Measurements from ENCODE around the gene CDK18. TPM values are rescaled to one million over a fixed set of nuclear protein-coding genes. Genes with fewer than 3 reads are reported as not detected.
A peak's percentile ranks its signal among the peaks of the same experiment; 100 is the strongest.
"Not testable (repeated sequence)": the region's sequence is repeated elsewhere in the genome, so short reads cannot be mapped to it uniquely, and the experiment has no call there.

The CDK18 gene
- total RNA-seq = 0.20 and 0.44 TPM in 2 replicates

GRCh38 chr1:205504311-205505075 lies at the start of gene CDK18:
TSS of gene CDK18 (plus strand) at chr1:205504669. CDS start at chr1:205523168, 18,499 bp downstream.
- no peak for DNase-seq (ENCODE audit: low read depth in 2 of 2)

DNA sequence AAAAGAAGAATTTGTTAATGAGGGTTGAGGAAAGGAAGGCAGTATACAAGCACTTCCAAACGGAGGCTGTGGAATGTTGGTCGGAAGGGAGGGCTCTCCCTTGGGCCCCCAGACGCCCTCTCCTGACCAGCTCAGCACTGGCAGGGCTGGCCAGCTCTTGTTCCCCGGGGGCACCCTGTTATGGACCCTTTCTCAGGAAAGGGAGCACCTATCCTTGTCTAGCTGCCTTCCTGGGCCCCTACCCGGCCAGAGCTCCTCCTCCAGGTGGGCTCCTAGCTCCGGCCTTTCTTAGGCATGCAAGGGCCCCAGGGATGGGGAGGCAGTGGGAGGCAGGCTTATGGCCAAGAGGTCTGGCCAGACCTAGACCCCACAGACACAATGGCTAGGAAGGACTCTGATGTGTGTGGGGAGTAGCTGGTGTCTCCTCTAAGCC lies 49.5 kb upstream of the CDK18 start:
- DNase-seq (ENCODE audit: low read depth in 2 of 2) = no peak

DNA sequence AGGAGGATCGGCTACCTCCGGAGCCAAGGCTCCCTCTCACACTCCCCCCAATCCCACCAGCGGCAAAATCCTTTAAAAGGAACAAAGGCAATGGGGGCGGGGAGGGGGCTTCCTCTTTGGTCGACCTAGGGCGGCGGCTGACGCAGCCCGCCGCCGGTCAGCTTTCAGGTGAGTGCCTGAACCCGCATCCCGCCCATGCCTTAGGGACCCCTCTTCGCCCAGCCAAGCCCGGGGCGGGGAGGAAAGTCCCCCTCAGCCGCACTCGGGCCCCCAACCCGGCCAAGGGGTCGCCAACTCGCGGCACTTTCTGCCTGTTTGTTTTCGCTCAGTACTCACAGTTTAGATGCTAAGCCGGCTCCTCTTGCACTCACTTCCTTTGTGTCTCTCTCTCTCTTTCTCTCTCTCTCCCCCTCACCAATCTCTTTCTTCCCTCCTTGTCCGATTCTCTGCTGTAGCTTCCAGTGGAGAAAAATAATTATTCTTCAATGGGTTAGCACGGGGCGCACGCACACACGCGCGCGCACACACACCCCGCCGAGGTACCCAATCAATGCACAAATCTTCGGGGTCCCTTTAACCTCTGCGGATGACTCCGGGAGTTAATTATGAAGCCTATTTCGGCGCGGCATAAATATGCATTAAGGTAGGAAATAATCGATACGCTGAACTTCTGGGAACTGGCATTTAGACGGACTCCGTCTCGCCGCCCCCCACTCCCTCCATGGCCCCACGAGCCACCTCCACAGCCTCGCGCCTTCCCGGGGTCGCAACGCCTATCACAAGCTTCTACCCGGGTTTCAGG lies 48.7 kb upstream of the CDK18 start, which contains the start of gene BLACAT1:
TSS of gene BLACAT1 (minus strand) at position 465 of the 802 bp plus-strand sequence.
- no peak for DNase-seq (ENCODE audit: low read depth in 2 of 2)

GRCh38 chr1:205456383-205456867 lies 48.0 kb upstream of the CDK18 start:
- no peak for DNase-seq (ENCODE audit: low read depth in 2 of 2)

GRCh38 chr1:205456868-205457745 lies 47.4 kb upstream of the CDK18 start:
- DNase-seq (ENCODE audit: low read depth in 2 of 2) = no peak

- peak; percentile 73 to 77 for DNase-seq (ENCODE audit: low read depth in 2 of 2)
Measured at GRCh38 chr1:205458777-205459566, 45.5 kb upstream of the CDK18 start.

- no peak for DNase-seq (ENCODE audit: low read depth in 2 of 2)
Measured at GRCh38 chr1:205465392-205465791, 39.1 kb upstream of the CDK18 start.

DNA sequence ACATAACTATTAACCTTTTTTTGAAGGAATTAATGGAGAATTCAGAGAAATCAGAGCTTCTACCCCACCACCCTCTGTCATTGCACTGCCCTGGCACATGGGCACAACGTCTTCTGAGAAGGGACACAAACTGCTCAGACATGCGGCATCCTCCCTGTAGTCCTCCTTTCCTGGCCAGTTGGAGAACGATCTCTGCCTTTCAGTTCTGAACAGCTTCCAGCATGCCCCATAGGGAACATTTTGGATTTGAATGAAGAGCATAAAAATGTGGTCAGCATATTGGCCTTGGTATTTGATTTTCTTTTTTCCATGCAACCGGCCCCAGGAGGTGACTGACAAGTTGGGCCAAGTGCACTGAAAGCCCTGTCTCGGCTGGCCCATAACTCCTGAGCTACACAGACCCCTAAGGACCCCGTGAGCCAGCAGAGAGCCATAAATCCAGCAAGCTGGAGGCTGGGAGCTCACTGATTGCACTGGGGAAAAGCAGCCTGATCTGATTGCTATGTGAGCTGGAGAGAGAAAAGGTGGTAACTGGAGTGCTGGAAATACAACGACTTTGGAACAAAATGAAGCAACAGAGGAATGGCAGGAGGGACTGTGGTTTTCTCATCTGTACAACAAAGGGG lies 37.8 kb upstream of the CDK18 start:
- DNase-seq (ENCODE audit: low read depth in 2 of 2) = no peak

DNA sequence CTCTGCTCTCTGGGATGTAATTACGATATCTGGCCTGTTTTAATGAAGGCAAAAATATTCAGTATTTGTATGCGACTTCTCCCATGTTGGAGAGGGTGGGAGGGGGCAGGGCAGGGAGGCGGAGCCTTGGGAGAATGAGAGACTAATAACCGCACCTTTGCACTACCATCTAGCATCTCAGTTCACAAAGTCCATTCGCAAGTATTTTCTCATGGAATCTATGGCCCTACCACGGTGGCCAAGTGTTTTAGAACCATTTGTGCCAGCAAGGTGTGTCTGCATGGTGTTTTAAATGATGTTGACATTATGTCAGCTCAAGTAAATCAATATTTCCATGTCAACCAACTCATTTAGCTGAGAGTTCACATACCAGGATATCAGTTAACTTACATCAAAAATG lies 34.3 kb upstream of the CDK18 start:
- DNase-seq (ENCODE audit: low read depth in 2 of 2) = no peak

- DNase-seq (ENCODE audit: low read depth in 2 of 2) = no peak
Measured at GRCh38 chr1:205472737-205473441, 31.6 kb upstream of the CDK18 start.

DNA sequence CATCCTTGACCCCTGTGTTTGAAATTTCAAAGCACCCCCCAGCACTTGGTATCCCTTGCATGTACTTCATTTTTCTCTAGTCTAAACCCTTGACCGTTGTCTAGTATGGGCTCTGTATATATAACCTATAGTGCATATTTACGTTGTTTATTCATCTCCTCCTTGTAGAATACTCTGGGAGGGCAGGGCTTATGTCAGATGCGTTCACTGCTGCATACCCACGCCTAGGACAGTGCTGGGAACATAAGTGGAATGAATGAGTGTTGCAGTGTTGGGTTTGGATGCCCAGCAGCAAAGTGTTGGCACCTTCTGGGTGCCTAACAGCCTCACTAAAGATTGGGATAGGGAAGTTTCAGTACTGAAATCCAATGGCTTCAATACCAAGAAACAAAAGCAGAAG lies 31.0 kb upstream of the CDK18 start:
- DNase-seq (ENCODE audit: low read depth in 2 of 2) = no peak

- no peak for DNase-seq (ENCODE audit: low read depth in 2 of 2)
Measured at GRCh38 chr1:205473966-205474365, 30.5 kb upstream of the CDK18 start.

GRCh38 chr1:205474571-205474970 lies 29.9 kb upstream of the CDK18 start:
- no peak for DNase-seq (ENCODE audit: low read depth in 2 of 2)

DNA sequence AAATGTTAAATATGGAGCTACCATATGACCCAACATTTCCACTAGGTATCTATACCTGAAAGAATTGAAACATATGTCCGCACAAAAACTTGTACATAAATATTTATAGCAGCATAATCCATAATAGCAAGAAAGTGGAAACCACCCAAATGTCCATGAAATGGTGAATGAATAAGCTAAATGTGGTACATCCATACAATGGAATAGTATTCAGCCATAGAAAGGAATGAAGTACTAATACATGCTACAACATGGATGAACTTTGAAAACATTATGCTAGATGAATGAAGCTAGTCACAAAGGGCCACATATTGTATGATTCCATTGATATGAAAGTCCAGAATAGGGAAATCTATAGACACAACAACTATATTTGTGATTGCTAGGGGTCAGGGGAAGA lies 28.6 kb upstream of the CDK18 start:
- DNase-seq (ENCODE audit: low read depth in 2 of 2) = no peak

GRCh38 chr1:205476648-205477047 lies 27.8 kb upstream of the CDK18 start:
- DNase-seq (ENCODE audit: low read depth in 2 of 2) = no peak

GRCh38 chr1:205477121-205477758 lies 27.2 kb upstream of the CDK18 start:
- DNase-seq (ENCODE audit: low read depth in 2 of 2) = no peak

DNA sequence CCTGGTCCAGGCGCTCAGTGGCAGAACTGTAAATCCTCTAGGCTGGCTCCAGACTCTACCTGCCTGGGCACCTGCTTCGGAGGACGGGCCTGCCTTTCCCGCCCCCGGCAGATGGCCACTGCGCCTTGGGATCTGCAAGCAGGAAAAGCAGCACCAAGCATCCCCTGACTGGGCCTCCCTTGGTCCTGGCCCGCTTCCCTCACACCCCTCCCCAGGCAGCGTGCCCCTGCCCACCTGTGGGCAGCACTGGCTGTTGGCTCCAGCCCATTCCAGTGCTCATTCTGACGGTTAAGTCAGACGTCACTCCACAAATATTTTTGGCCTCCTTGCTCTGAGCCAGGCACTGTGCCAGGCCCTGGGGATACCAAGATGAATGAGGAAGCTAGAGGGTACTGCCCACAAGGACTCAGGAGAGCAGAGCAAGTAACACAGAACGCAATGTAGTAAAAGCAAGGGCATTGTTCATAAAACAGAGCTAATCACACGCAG lies 26.7 kb upstream of the CDK18 start:
- no peak for DNase-seq (ENCODE audit: low read depth in 2 of 2)

- not testable (repeated sequence) for DNase-seq (ENCODE audit: low read depth in 2 of 2)
Measured at GRCh38 chr1:205478985-205479384, 25.5 kb upstream of the CDK18 start.

All from lung microvascular endothelial cell (primary cell).